Stimulated activated naive CD4-positive, alpha-beta T cell (primary cell): ENCODE measurements around the gene RFNG.

Source experiments
- DNase-seq, 6 experiments: peaks; one replicate each; lab custom pipeline; 2025; lab: John Stamatoyannopoulos, UW

Gene RFNG

GRCh38 chr17:82089723-82090548, 38.3 kb upstream of the RFNG start:
- no peak for DNase-seq

GRCh38 chr17:82088838-82089722, 37.5 kb upstream of the RFNG start:
- DNase-seq, result no peak

DNA sequence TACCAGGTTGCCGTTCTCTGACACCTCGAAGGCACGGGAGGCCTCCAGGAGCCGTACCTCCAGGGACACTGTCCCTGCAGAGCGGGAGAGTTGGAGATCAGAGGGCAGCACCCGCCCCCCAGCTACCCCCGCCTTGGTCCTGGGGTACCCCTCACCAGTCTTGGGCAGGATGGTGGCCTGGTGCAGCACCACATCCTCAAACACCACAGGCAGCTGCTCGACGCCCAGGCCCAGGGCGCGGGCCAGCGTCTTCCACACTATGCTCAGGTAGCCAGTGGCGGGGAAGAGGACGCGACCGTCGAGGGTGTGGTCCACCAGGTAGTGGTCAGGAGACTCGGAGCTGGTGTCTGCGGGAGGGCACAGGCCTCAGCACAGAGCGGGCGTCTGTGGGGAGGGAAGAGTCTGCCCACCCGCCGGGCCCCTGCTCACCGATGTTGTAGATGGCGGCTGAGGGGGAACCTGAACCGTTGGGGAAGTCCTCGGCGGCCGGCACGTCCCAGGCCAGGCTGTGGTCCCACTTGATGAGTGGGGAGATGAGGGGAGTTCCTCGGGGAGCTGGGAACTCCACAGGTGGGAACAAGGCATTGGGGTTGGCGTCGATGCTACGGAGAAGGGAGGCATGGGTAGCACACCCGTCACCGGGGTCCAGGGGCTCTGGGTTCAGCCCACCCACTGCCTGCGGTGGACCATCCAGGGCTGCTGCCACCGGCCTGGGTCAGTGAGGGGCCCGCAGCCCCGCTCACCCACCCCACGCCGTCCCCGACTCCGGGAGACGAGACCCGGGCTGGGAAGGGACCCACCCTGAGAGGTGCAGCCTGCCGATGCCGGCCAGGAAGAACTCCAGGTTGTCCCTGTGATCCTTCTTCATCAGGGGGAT, 36.6 kb upstream of the RFNG start:
- no peak for DNase-seq

GRCh38 chr17:82086941-82087906, 35.6 kb upstream of the RFNG start:
- DNase-seq, result no peak

GRCh38 chr17:82085931-82086764, 34.5 kb upstream of the RFNG start:
- DNase-seq, result no peak

DNA sequence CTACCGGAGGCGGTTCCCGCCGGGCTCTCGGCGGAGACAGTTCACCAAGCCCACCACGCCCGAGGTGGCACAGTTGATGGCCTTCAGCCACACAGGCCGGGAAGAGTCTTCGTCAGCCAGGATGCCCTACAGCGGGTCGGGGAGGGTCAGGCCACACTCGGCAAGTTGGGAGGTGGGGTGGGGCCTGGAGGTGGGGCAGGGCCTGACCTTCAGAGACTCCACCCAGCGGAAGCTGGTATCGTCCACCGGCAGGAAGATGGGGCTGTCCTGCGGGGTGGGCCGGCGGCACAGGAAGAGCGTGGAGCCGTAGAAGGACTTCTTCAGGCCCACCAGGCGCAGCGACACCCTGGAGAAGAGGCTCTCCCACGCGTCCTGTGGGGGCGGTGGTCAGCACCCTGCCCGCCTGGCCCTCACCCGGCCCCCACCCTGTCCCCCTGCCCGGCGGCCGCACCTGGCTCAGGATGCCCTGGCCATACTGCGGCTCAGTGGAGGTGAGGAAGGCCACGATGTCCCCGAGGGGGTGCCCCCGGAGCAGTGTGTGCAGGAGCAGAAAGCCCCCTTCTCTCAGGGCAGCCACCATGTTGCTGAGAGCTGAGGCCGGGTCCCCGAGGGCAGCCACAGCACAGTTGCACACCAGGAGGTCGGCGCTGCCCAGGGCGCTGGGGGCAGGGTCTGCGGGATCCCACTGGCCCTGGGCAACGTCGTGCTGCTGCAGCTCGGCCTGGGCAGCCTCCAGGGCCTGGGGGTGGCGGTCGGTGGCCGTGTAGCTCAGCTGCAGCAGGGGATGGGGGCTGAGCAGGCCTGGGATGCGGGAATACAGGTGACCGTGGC, 33.6 kb upstream of the RFNG start:
- no peak for DNase-seq

- no peak for DNase-seq
Measured at GRCh38 chr17:82084373-82085030, 32.9 kb upstream of the RFNG start.

GRCh38 chr17:82083533-82084359, 32.1 kb upstream of the RFNG start:
- no peak for DNase-seq

DNA sequence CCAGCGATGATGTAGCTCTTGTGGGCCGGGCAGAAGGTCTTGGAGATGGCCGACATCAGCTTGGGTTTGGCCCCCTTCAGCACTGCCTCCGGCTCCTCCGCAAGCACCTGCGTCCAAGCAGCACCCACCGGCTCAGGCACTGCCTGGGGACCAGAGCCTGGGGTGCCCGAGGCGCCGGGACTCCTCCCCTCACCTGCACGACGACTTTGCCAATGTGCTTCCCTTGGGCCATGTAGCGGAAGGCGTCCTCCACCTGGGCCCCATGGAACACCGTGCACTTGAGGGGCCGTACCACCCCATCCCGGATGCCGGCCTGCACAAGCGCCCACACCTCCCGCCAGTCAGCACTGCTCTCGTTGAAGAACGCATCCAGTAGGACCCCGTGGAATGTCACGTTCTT, 31.4 kb upstream of the RFNG start:
- DNase-seq, result no peak

GRCh38 chr17:82082456-82082855, 30.8 kb upstream of the RFNG start:
- no peak for DNase-seq

DNA sequence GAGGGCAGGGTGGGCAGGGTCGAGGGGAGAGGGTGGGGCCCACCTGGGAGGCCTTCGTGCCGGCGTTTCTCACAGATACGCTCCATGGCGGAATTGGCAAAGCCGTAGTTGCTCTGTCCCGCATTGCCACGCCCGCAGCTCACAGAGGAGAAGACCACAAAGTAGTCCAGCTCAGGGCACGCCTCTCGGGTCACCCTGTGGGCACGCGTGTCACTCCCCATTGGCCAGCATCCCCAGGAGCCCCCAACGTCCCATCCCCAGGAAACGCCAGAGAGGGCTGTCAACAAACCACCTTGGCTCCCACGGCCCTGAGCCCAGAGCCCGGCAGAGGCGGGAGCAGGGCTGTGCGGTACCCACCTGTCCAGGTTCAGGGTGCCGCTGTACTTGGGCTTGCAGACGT, 30.4 kb upstream of the RFNG start:
- no peak for DNase-seq

GRCh38 chr17:82081546-82081945, 29.9 kb upstream of the RFNG start:
- DNase-seq, result no peak

- no peak for DNase-seq
Measured at GRCh38 chr17:82080789-82081464, 29.3 kb upstream of the RFNG start.

GRCh38 chr17:82080048-82080788, 28.6 kb upstream of the RFNG start:
- no peak for DNase-seq

DNA sequence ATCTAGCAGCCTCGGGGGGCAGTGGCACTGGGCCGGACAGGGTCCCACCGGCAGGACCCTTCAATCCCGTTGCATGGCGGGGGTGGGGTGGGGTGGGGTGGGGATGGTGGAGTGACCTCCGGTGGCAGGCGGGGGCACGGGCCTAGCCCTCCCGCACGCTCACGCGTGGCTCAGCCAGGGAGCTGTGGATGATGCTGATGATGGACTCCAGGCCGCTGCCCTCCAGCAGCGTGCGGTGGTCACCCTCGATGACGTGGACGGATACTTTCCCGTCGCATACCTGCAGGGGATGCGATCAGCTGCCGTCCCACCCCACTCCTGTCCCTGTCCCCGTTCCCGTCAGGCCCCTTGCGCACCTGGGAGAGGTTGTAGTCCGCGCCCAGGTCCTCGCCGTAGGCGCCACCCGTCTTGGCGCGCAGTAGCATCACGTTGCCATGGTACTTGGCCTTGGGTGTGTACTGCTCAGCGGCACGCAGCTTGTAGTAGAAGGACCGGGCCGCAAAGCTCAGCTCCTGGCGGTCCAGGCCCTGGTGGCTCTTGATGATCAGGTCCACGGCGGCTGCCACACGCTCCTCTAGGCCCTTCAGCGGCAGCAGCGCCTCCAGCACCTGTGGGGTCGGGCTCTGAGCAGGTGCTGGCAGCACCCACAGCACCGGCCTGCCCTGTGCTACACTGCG, 27.5 kb upstream of the RFNG start:
- no peak for DNase-seq

DNA sequence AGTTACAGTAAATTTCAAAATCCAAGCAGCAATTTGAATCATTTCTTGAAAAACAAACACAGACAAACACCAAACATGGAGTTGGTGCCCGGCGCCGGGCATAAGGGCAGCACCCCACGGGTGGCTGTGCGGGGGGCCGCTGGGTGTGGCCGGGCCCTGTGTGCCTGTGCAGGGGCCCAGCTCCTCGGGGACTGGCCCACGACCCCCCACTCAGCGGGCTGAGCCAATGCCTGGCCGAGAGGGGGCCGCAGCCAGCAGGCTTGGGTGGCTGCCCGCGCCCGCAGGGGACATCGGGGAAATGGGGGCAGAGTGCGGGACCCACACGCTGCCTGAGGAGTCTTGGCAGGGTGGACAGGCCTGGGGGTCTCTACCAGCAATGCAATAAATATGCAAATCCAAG, 26.8 kb upstream of the RFNG start:
- DNase-seq, result no peak
